Left renal pelvis (tissue), 4 donors: ENCODE results near the gene CMIP. TPM values are rescaled to one million over a fixed set of nuclear protein-coding genes. Genes with fewer than 3 reads are reported as not detected.
A peak's percentile ranks its signal among the peaks of the same experiment; 100 is the strongest.
"Not testable (repeated sequence)": the region's sequence is repeated elsewhere in the genome, so short reads cannot be mapped to it uniquely, and the experiment has no call there.

ENCODE experiments used
- DNase-seq, 4 donors: peaks; one replicate each; pipeline ENCODE4 v3.0.0-alpha.2; 2013; ENCODE audit warnings: low read depth in 4 of 4, low spot score in 3 of 4
- polyA plus RNA-seq, 4 donors: library from polyadenylated mRNA; unstranded; fragments of 120-200 nt; gene quantifications; one replicate each; pipeline ENCODE4 v1.2.1, GENCODE V29; 2013; ENCODE audit not compliant: insufficient read length in 4 of 4

Gene CMIP
- polyA plus RNA-seq, 4 donors, result 24.0 to 48.3 (median 42.0) TPM

DNA sequence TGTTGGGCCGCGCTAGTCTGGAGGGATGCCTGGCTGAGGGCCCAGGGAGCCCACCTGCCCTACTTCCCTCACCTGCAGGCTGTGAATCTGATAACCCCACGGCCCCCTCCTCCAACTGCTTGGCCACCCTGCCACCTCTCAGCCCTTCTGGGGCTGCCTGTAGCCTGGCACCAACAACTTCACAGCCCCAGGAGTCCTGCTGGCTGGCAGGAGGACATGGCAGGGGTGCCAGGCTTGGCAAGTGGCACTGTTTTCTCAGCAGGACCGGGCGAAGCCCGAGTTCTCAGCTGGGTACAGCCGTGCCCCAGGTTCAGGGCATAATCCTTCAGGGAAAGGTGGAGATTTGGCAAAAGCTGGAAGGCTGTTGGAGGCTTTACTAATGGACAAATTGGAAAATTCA lies 129.6 kb downstream of the CMIP start:
- no peak for DNase-seq

DNA sequence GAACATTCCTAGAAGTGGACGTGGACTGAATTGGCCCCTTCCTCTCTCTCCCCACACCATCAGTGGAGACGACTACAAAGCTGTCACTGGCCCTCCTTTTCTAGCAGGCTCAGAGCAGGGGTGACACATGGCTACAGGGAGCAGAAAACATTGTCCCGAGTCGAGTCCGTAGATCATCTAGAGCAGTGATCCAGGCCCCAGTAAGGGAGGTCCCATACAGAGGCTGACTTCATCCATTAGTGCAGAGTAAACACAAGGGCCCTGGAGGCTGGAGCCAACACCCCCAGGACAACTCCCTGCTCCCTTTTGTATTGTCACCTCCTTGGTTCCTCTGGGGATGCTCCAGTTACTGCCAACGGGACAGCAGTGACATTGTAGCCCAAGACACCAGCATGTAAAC lies 130.7 kb downstream of the CMIP start:
- no peak for DNase-seq

DNA sequence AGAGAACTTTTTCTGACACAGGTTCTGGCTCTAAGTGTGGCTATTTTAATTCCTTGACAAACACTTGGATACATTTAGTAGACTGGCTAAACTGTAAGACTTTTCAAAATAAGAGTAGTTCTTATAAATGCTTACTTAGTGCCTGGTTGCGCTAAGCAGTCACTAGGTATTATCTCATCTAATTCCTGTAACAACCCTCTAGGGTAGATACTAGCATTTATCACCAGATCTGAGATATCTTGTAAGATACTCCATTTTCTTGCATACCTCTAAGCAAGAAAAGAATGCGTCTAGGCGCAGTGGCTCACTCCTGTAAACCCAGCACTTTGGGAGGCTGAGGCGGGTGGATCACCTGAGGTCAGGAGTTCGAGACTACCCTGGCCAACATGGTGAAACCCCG lies 131.2 kb downstream of the CMIP start:
- no peak for DNase-seq

DNA sequence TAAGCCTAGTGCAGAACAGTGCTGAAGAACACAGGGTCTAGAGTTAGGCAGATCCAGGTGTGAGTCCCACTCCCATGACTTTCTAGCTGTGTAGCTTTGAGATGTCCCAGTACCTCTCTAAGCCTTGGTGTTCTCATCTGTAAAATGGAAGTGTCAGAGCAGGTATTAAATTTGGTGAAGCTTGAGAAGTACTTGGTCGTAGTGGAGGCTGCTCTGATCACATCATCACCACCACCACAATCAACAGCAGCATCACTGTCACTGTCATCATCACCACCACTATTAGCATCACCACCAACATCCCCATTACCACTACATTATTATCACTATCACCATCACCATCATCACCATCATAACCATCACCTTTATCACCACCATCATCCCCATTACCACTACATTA lies 132.1 kb downstream of the CMIP start:
- no peak for DNase-seq

DNA sequence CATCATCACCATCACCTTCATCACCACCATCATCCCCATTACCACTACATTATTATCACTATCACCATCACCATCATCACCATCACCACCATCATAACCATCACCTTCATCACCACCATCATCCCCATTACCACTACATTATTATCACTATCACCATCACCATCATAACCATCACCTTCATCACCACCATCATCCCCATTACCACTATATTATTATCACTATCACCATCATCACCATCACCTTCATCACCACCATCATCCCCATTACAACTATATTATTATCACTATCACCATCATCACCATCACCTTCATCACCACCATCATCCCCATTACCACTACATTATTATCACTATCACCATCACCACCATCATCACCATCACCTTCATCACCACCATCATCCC lies 132.7 kb downstream of the CMIP start:
- not testable (repeated sequence) for DNase-seq

DNA sequence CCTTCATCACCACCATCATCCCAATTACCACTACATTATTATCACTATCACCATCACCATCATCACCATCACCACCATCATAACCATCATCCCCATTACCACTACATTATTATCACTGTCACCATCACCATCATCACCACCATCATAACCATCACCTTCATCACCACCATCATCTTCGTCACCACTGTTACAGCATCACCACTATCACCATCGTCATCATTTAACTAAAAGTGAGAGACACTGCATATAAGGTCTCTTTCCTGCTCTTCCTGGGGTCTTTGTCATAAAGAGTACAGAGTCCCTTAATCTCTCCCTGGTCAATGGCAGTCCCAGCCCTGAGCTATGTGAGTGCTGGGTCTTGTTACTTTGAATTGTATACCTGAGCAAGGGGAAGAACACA lies 133.5 kb downstream of the CMIP start:
- DNase-seq, result no peak

DNA sequence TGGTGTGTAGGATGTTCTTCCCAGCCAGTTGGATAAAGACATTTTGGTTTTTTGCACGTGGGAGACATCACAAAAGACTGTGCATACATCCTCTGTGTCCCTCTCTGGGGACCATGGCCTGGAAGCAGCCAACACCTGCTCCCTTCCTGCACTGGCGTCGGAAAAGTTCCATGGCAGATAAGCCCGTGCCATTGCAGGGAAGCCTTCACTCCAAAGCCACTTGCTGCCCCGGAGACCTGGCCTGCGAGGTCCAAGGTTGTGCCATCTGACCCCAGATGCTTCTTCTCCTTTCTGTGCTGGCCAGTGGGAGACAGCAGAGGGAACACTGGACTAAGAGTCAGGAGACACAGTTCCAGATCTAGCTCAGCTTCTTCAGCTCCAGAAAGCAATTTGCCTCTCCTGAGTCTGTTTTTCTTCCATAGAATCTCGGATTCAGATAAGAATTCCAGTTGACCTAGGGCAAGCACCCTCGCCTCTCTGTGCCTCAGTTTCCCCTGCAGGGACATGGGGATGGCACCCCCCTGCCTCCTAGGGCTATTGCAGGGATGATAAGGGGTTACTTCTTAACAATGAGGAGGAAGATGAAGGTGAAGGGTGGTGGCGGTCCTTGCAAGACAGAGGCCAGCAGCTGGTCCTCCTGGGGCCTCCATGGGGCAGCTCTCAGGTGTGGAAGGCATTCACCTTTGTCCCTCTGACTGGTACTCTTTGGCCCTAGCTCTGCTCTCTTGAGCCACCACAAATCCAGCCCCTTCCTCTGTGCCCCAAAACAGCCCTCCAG lies 134.2 kb downstream of the CMIP start:
- no peak for DNase-seq

DNA sequence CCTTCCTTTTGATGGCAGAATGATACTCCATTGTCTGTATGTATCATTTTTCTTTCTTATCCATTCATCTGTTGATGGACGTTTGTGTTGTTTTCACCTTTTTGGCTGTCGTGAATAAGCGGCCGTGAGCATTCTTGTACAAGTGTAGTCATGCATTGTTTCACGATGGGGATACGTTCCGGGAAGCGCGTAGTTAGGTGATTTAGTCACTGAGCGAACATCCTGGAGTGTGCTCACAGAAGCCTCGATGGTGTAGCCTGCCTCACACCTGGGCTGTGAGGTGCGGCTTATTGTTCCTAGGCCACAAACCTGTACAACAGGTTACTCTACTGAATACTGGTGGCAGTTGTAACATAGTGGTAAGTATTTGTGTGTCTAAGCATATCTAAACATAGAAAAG lies 136.5 kb downstream of the CMIP start:
- DNase-seq, result peak in 1 of 4 donors; percentile 15

DNA sequence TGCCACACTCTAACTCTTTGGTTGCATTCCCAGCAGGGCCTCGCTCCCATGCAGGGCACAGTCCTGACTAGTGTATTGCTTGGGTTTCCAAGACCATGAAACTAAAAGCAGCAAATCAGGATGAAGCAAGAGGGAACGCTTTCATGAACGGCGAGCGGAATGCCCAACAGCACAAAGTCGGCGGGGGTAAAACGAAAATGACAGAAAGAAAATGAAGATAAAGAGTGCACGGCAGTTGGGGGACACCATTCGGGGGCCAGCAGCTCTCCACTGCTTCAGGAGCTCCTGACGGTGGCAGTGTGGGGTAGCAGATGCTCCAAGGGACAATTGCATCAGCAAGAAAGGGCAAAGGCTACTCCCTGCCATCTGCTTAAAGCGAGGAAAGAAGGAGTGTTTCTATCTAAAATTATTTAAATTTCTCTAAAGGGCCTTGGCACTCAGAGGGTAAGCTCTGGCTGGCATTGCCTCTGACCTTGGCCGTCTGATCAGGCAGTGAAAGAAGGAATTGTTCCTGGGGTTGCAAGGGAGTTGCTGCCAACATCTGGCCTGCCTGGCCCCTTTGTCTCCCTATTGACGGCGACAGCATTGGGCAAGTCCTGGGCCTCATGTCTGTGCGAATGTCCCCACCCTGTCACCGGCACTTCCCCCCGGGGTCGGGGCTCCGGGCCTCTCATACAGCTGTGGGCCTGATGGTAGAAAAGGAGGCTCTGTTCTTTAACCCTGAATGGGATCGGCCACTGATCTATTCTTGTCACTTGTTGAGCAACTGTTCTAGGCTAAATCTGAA lies 138.2 kb downstream of the CMIP start:
- no peak for DNase-seq

DNA sequence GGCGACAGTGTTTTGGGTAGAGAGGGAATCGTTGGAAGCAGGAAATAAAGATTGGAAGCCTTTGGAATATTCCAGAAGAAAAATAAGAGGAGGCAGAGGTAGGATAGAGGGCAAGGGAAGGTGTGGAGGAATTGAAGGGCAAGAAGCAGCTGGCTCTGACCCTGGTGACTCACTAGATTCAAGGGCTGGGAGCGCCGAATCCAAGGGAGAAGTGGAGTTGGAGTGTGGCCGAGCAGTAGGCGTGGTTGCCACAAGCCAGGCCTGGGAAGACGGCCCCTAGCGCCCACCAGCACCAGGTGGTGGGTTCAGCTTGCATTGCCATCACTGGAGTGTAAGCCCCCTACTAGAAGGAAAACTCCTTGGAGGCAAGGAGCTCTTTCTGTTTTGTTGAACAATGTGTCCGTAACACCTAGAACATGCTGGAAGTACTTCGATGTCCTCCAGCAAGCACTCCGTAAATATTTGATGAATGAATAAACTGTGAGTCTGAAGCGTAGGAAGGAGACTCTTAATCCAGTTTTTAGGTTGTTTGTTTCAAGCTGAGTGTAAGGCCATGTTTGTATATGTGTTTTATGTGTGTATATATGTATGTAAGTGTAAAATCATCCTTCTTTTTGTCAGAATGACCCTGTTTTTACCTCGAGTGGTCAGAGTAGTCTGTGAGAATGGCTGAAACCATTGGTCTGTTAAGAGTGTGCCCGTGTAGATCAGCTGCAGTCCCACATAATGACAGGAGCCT lies 139.5 kb downstream of the CMIP start:
- no peak for DNase-seq

DNA sequence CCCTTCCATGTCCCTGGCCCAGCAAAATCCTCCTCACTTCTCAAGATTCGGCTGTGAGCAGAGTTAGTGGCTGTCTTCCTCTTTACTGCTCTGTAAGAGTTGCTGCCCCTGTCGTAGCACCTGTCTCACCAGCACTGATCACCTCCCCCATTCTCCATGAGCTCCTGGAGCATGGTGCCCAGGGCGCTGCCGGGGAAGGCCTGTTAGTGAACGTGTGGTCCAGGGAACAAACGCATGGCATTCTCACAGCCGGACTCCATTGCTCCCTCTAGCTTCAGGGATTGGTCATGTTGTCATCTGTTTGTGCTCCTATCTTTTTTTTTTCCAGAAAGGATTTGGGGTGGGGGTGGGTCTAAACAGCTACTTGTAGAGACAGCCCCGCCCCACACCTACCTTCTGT lies 141.2 kb downstream of the CMIP start:
- no peak for DNase-seq

DNA sequence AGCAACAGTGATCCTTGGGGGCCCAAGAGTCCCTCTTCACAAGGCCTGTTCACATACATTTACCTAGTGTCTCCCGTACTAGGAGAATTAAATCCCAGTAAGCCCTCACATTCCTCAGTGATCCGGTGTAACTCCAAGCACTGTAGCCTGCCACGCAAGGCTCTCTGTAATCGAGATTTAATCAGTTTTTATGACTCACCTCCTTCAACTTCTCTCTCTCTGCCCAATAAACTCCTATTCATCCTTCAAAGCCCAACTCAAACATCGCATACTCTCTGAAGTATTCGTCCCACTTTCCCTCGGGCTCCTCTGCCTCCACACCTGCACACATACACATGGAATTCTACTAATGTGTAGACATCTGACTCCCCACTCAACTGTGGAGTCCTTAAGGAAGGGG lies 141.8 kb downstream of the CMIP start:
- DNase-seq, result no peak

DNA sequence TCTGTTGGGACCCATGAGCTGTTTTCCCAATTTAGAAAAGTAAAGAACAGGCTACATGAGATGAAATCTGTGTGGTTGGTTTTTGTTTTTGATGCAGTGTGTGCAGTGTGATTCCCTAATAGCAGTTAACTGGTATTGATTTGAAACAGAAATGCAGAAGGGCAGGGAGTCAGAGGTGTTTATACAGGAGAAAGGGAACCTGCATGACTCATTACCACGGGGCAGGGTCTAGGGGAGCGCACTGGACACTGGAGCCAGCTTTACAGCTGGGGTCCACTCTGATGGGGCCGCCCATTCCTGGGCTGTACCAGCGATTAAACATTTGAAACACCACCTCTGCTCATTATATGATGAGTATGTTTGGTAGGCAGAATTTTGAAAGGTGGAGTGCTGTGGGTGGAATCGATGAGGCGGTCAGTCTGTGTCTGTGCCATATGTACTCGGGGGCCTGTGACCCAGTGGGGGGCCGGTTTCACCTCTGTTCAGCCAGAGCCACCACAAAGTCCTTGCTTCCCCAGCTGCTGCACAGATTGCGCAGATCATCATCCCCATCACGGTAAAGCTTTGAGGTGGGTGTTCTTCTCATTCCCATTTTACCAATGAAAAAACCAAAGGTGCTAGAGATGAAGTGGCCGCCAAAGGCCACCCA lies 142.5 kb downstream of the CMIP start:
- DNase-seq, result no peak

DNA sequence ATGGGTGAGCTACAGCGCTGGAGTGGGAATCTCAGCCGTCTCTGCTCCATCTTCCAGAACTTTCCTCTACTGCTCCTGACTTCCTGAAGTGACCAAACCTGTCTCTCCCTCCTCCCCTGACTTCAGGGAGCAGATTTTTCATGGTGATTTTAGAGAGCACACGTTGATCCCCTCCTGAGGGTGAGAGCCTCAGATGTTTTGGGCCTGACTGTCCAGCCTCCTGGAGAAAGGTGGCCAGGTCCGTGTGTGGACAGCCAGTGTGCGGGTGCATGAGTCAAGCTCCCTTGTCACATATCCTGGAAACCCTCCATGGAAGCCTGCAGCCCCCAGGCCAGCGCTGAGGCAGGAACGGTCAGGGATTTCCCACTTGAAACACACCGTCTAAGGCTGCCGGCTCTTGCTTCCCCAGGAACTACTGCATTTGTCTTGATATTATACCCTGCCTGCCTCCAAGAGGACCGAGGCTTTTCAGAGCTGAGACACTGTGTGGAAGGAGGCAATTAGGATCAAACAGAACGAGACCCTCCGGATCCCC lies 143.1 kb downstream of the CMIP start:
- DNase-seq, result no peak

DNA sequence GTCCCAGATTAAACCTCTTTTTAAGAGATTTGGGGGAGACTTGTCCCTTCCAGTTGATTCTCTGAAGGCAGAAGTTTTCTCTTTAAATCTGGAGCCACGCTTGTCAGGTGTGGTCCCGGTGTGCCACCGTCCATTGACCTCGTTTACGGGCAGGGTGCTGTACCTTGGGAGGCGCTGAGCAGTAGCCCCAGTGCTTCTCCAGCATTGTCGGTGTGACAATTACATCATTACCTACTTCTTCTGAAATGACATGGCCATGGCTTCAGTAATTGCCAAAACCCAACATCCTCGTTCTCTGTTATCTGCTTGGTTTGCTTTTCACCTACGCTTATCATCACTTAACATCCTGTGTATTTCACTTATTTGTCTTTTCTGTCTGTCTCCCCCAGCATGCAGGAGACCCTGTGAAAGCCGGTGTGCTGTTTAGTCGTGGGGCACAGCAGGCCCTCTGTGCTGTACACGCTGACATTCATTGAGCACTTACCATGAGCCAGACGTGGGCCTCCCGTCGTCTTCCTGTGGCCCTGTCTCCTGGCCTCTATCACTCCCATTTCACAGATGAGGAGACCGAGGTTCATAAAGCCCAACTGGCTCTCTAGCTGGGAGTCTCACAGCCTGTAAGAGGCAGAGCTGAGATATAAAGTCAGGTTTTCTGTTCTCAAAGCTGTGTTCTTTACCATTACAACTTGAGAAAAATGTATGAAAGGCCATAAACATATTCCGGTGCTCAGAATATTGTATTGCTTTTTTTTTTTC lies 143.9 kb downstream of the CMIP start:
- DNase-seq, result no peak

DNA sequence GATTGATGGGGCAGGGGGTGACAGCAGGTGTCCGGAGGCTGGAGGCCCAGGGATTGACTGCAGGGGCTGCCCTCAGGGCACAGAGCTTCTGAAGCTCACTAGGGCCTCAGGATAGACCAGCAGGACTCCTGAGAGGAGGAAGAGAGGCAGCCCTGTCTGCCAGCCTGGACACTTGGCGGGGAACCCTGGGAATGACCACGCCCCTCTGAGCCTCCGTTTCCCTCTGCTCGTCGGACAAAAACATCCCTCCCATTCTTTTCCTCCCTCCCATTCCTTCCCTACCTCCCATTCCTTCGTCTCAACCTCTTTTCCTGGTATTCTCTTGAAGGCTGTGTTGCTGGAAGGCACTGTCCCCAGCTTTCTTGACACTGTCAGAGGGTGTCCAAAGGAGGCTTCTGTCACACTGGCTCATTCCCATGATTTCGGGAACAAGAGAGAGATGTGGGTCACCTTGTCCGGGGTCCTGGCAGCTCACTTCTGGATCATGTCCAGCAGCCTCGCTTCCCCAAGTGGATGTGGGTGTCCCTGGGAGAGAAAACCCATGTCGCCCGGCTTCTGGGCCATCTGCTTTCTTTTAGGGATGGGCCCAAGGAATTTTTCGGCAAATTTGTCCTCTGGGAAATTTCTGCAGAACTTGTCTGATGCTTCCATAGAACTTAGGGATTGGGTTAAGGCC lies 145.5 kb downstream of the CMIP start:
- no peak for DNase-seq

DNA sequence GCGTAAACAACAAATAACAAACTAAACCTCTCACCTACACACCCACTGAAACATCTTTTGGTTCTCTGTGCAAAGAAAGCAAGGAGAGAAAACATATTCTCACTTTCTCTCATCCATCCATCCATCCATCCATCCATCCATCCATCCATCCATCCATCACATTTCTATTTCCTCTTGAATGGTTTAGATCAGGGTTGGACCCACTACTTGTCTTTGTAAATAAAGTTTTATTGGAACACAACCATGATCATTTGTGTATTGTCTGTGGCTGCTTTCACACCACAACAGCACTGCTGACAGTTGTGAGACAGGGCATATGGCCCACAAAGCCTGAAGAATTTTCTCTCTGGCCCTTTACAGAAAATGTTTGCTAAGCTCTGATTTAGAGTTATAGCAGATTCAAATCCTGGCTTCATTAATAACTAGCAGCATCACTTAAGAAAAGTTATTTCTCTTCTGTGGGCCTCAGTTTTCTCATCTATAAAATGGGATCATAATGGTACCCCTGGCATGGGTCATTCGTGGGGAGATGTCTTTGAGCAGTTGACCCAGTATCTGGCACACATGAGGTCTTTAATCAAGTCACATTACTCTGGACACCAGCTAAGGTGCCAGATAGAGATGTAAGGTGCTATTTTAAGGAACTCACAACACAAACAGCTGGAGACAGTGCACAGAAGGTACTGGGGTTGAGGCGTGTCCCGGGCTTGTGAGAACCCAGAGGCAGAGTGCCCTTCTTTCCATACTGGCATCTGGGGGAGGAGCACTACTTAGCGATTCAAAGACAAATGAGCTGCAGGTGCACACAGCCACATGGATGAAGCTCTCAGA lies 146.3 kb downstream of the CMIP start:
- no peak for DNase-seq

DNA sequence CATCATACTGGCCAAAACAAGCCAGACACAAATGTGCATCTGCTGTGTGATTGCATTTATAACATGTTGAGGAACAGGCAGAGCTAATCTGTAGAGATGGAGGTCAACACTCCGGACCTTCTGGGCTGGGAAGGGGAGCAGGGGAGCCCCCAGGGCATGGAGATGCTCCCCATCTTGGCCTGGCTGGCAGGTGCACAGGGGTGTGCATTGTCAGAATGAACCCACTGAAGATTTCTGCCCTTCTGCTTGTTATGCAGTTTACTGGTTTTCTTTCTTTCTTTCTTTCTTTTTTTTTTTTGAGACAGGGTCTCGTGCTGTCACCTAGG lies 146.9 kb downstream of the CMIP start:
- no peak for DNase-seq
